ENCODE results near the gene NFYA. TPM values are rescaled to one million over a fixed set of nuclear protein-coding genes. Genes with fewer than 3 reads are reported as not detected.

NFYA gene
- total RNA-seq, 1 experiment from 2014 or later, result 34.7 TPM

DNA sequence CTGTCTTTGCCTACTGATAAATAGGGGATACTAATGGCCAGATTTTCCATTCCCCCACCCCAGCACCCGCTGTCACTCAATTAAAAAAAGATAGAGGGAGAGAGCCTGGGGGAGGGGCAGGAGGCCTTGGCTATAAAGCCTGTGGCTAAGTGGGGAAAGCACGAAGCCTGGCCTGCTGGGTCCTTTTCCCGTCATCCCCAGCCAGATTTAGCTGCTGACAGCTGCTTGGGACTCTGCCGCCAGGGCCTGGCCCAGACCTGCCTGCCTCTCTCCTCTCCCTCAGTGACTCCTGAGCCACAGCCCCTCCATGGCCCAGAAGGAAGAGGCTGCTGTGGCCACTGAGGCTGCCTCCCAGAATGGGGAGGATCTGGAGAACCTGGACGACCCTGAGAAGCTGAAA is 19.7 kb upstream of the NFYA start, which contains the start of gene APOBEC2:
Gene APOBEC2, plus strand, starts transcription at position 162 of the 400 bp plus-strand sequence. Its CDS starts 146 bp downstream, at position 308.
- ChIA-PET POLR2A (interaction anchor here (1.1 kb wide), 2 partner anchors 19 to 1140 kb away, joined by 3 read pairs; partner anchors contain the start of genes NFYA and OARD1), CTCF (interaction anchor here (0.8 to 1.9 kb wide), 3 partner anchors 11 to 26 kb away, joined by 3 to 14 read pairs (median 5); partner anchors contain the start of genes TSPO2 and UNC5CL)
- ATAC-seq (no peak; the same call in 1 of the 2 replicates), DNase-seq (ENCODE audit: low spot score) (no peak)
- Mint-ChIP-seq H3K9me3 (no peaks in the 10 kb centered on the region), H3K4me1 (peaks cover 23% of the 10 kb centered on the region), H3K36me3 (no peaks in the 10 kb centered on the region), H3K27me3 (ENCODE audit: low read depth) (no peaks in the 10 kb centered on the region), H3K27ac (no peak within 1 kb of the TSS), H3K4me3 (no peak within 1 kb of the TSS)
- TF ChIP-seq TP53 (CRISPR knock-in tag; IDR thresholded peaks at IDR 0.05) (no peak), CREM (CRISPR knock-in tag; IDR thresholded peaks at IDR 0.05) (no peak), ETV6 (CRISPR knock-in tag; IDR thresholded peaks at IDR 0.05) (no peak), FOXP4 (CRISPR knock-in tag; IDR thresholded peaks at IDR 0.05) (no peak), TCF7 (CRISPR knock-in tag; IDR thresholded peaks at IDR 0.05; ENCODE audit: low read depth) (no peak), JAZF1 (CRISPR knock-in tag; IDR thresholded peaks at IDR 0.05) (no peak), ZNF138 (CRISPR knock-in tag; conservative IDR thresholded peaks at IDR 0.05) (no peak), GRHL2 (CRISPR knock-in tag; IDR thresholded peaks at IDR 0.05; ENCODE audit: insufficient replicate concordance, severe bottlenecking) (no peak)
- TF ChIP-seq, protein P1, sequence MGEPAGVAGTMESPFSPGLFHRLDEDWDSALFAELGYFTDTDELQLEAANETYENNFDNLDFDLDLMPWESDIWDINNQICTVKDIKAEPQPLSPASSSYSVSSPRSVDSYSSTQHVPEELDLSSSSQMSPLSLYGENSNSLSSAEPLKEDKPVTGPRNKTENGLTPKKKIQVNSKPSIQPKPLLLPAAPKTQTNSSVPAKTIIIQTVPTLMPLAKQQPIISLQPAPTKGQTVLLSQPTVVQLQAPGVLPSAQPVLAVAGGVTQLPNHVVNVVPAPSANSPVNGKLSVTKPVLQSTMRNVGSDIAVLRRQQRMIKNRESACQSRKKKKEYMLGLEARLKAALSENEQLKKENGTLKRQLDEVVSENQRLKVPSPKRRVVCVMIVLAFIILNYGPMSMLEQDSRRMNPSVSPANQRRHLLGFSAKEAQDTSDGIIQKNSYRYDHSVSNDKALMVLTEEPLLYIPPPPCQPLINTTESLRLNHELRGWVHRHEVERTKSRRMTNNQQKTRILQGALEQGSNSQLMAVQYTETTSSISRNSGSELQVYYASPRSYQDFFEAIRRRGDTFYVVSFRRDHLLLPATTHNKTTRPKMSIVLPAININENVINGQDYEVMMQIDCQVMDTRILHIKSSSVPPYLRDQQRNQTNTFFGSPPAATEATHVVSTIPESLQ (CRISPR knock-in tag; IDR thresholded peaks at IDR 0.05), result no peak

GRCh38 chr6:41054511-41054910 is 18.3 kb upstream of the NFYA start:
- POLR2A ChIA-PET, result no interaction called here
- no peak for ATAC-seq
- Mint-ChIP-seq H3K27ac (no peak overlapping the region), H3K36me3 (no peaks in the 10 kb centered on the region), H3K4me3 (no peak overlapping the region), H3K9me3 (no peaks in the 10 kb centered on the region), H3K4me1 (peaks cover 32% of the 10 kb centered on the region), H3K27me3 (ENCODE audit: low read depth) (no peaks in the 10 kb centered on the region)
- no peak for DNase-seq (ENCODE audit: low spot score)
- CTCF ChIA-PET, result interaction anchor here (1.4 to 2.6 kb wide), 3 partner anchors 15 to 55 kb away, joined by 3 to 14 read pairs (median 13); partner anchors contain the start of gene UNC5CL
- TF ChIP-seq CBFB (CRISPR knock-in tag; IDR thresholded peaks at IDR 0.05; ENCODE audit: low read depth) (no peak), ELF4 (CRISPR knock-in tag; IDR thresholded peaks at IDR 0.05; ENCODE audit: low read depth) (no peak), E2F4 (CRISPR knock-in tag; IDR thresholded peaks at IDR 0.05; ENCODE audit: borderline replicate concordance, low read depth) (no peak), ZNF138 (CRISPR knock-in tag; conservative IDR thresholded peaks at IDR 0.05) (no peak), MLX (CRISPR knock-in tag; IDR thresholded peaks at IDR 0.05) (no peak), FOXJ3 (CRISPR knock-in tag; IDR thresholded peaks at IDR 0.05; ENCODE audit: borderline replicate concordance) (no peak), FOXP4 (CRISPR knock-in tag; IDR thresholded peaks at IDR 0.05) (no peak), NFATC4 (CRISPR knock-in tag; IDR thresholded peaks at IDR 0.05) (no peak), ESRRA (CRISPR knock-in tag; IDR thresholded peaks at IDR 0.05; ENCODE audit: borderline replicate concordance) (no peak), OVOL2 (CRISPR knock-in tag; IDR thresholded peaks at IDR 0.05; ENCODE audit: borderline replicate concordance) (no peak), IRF2 (CRISPR knock-in tag; IDR thresholded peaks at IDR 0.05; ENCODE audit: borderline replicate concordance, low read depth) (no peak), ZNF317 (CRISPR knock-in tag; IDR thresholded peaks at IDR 0.05; ENCODE audit: borderline replicate concordance, low read depth) (no peak), ZNF425 (CRISPR knock-in tag; conservative IDR thresholded peaks at IDR 0.05) (no peak), ZNF232 (CRISPR knock-in tag; IDR thresholded peaks at IDR 0.05) (no peak), SP1 (CRISPR knock-in tag; conservative IDR thresholded peaks at IDR 0.05) (no peak)
- TF ChIP-seq, protein P2, sequence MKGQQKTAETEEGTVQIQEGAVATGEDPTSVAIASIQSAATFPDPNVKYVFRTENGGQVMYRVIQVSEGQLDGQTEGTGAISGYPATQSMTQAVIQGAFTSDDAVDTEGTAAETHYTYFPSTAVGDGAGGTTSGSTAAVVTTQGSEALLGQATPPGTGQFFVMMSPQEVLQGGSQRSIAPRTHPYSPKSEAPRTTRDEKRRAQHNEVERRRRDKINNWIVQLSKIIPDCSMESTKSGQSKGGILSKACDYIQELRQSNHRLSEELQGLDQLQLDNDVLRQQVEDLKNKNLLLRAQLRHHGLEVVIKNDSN (CRISPR knock-in tag; IDR thresholded peaks at IDR 0.05), result no peak
- TF ChIP-seq, protein P3, sequence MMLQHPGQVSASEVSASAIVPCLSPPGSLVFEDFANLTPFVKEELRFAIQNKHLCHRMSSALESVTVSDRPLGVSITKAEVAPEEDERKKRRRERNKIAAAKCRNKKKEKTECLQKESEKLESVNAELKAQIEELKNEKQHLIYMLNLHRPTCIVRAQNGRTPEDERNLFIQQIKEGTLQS (CRISPR knock-in tag; conservative IDR thresholded peaks at IDR 0.05), result no peak

Measured in WTC11 (cell line).